IMR-90 (cell line): Measurements from ENCODE around the gene RAET1G. TPM values are rescaled to one million over a fixed set of nuclear protein-coding genes. Genes with fewer than 3 reads are reported as not detected.
"Not testable (repeated sequence)": the region's sequence is repeated elsewhere in the genome, so short reads cannot be mapped to it uniquely, and the experiment has no call there.

Experiments
- ATAC-seq: fragments of 200-7000 bp; cut with Tn5 transposase; 2 replicates; pipeline ENCODE4 v1.9.1; 2020; ENCODE audit warnings: low read depth, mild to moderate bottlenecking, moderate library complexity
- BruUV-seq: library from RNA; stranded (reverse); fragments of 400-500 nt; replicated peaks from 2 replicates; lab custom pipeline; 2021; lab: Mats Ljungman, UMichigan
- CTCF ChIA-PET: fragments of 300-600 bp; formaldehyde crosslinking; extraction: SDS; loops from one replicate; lab custom pipeline; 2021; ENCODE audit warnings: antibody characterized with exemption; lab: Yijun Ruan, JAX
- POLR2A ChIA-PET: fragments of 300-600 bp; sonication (Branson Sonifier 250); formaldehyde crosslinking; loops from one replicate; lab custom pipeline; 2022; ENCODE audit warnings: antibody characterized with exemption; ENCODE audit not compliant: unreplicated experiment; lab: Charles Lee
- DNase-seq: peaks from one replicate; pipeline ENCODE4 v3.0.0; 2013
- H2AFZ ChIP-seq: replicated peaks from 2 replicates; pipeline ENCODE3; 2013; ENCODE audit warnings: low read length, mild to moderate bottlenecking; ENCODE audit not compliant: poor library complexity
- H2AK5ac ChIP-seq: 2 replicates; pipeline ENCODE4 v1.6.1; 2013; ENCODE audit warnings: low read depth, low read length, inconsistent platforms
- H2AK9ac ChIP-seq: replicated peaks from 2 replicates; pipeline ENCODE3; 2013; ENCODE audit warnings: mild to moderate bottlenecking, low read depth, low read length, moderate library complexity; ENCODE audit not compliant: poor library complexity
- H2BK120ac ChIP-seq: 2 replicates; pipeline ENCODE4 v1.6.1; 2013; ENCODE audit warnings: low read depth, low read length, inconsistent platforms
- H2BK15ac ChIP-seq: 3 replicates; pipeline ENCODE4 v1.6.1; 2013; ENCODE audit warnings: low read depth, low read length, inconsistent platforms
- H2BK20ac ChIP-seq: 2 replicates; pipeline ENCODE4 v1.6.1; 2013; ENCODE audit warnings: low read depth, mild to moderate bottlenecking, inconsistent platforms, low read length, moderate library complexity
- H2BK5ac ChIP-seq: 2 replicates; pipeline ENCODE4 v1.6.1; 2013; ENCODE audit warnings: mild to moderate bottlenecking, low read depth, low read length, inconsistent platforms; ENCODE audit not compliant: poor library complexity, severe bottlenecking
- H3K14ac ChIP-seq: replicated peaks from 2 replicates; pipeline ENCODE4 v1.6.1; 2013; ENCODE audit warnings: low read depth, low read length, inconsistent platforms
- H3K18ac ChIP-seq: 2 replicates; pipeline ENCODE4 v1.6.1; 2013; ENCODE audit warnings: low read depth, low read length, control low read depth
- H3K23ac ChIP-seq: 2 replicates; pipeline ENCODE4 v1.6.1; 2013; ENCODE audit warnings: low read depth, low read length, inconsistent platforms
- H3K27ac ChIP-seq: 2 replicates; pipeline ENCODE4 v1.5.1; 2013; ENCODE audit warnings: mild to moderate bottlenecking, control low read depth, low read length; ENCODE audit not compliant: insufficient read depth
- H3K27me3 ChIP-seq: 2 replicates; pipeline ENCODE4 v1.6.1; 2013; ENCODE audit warnings: low read length; ENCODE audit not compliant: control insufficient read depth, insufficient read depth
- H3K36me3 ChIP-seq: 2 replicates; pipeline ENCODE4 v1.6.1; 2013; ENCODE audit warnings: low read length, mixed read lengths; ENCODE audit not compliant: control insufficient read depth, insufficient read depth
- H3K4ac ChIP-seq: 2 replicates; pipeline ENCODE4 v1.6.1; 2013; ENCODE audit warnings: low read depth, low read length, inconsistent platforms
- H3K4me1 ChIP-seq: 2 replicates; pipeline ENCODE4 v1.6.1; 2013; ENCODE audit warnings: low read length, mixed read lengths; ENCODE audit not compliant: control insufficient read depth, insufficient read depth
- H3K4me2 ChIP-seq: 2 replicates; pipeline ENCODE4 v1.6.1; 2013; ENCODE audit warnings: low read depth, mild to moderate bottlenecking, control low read depth, low read length, moderate library complexity
- H3K4me3 ChIP-seq: 2 replicates; pipeline ENCODE4 v1.5.1; 2013; ENCODE audit warnings: low read depth, mild to moderate bottlenecking, control low read depth, low read length, moderate library complexity; ENCODE audit not compliant: insufficient read depth
- H3K56ac ChIP-seq: 2 replicates; pipeline ENCODE4 v1.6.1; 2013; ENCODE audit warnings: low read length, inconsistent platforms; ENCODE audit not compliant: insufficient read depth; ENCODE audit errors: extremely low read depth
- H3K79me1 ChIP-seq, 2 experiments: 2 replicates each; pipeline ENCODE4 v1.6.1; 2013; ENCODE audit warnings: low read length in 2 of 2, inconsistent platforms in 1 of 2, low read depth in 1 of 2
- H3K9ac ChIP-seq: 2 replicates; pipeline ENCODE4 v1.6.1; 2013; ENCODE audit warnings: low read depth, low read length, control low read depth
- H3K9me1 ChIP-seq: 2 replicates; pipeline ENCODE4 v1.6.1; 2013; ENCODE audit warnings: low read length, inconsistent platforms; ENCODE audit not compliant: insufficient read depth
- H3K9me3 ChIP-seq: 2 replicates; pipeline ENCODE4 v1.6.1; 2013; ENCODE audit warnings: low read length; ENCODE audit not compliant: control insufficient read depth, insufficient read depth
- H4K20me1 ChIP-seq: 2 replicates; pipeline ENCODE4 v1.6.1; 2013; ENCODE audit warnings: low read length, inconsistent platforms; ENCODE audit not compliant: insufficient read depth
- H4K5ac ChIP-seq: 2 replicates; pipeline ENCODE4 v1.6.1; 2013; ENCODE audit warnings: mild to moderate bottlenecking, low read depth, low read length, control low read depth
- H4K8ac ChIP-seq, 2 experiments: 2 replicates each; pipeline ENCODE4 v1.6.1; 2013; ENCODE audit warnings: low read depth in 2 of 2, low read length in 2 of 2, control low read depth in 1 of 2, inconsistent platforms in 1 of 2
- H4K91ac ChIP-seq: 2 replicates; pipeline ENCODE4 v1.6.1; 2013; ENCODE audit warnings: low read depth, low read length, inconsistent platforms; ENCODE audit not compliant: insufficient read depth
- WGBS, 2 experiments: methylation state at CpG; one replicate each; pipeline versions ENCODE4 v1.1.5 to v1.1.7; 2013; ENCODE audit warnings: missing lambda C conversion rate in 2 of 2; ENCODE audit not compliant: insufficient read length in 1 of 2; ENCODE audit errors: extremely low coverage in 2 of 2; 5-methylcytosine and 5-hydroxymethylcytosine counted together
- dilution Hi-C: fragments of 300-500 bp; cut with HindIII; formaldehyde crosslinking; loops from one replicate; pipeline ENCODE4 v1.14.3; 2018; ENCODE audit warnings: low sequenced_read_pairs; ENCODE audit not compliant: unreplicated experiment
- in situ Hi-C: fragments of 300-500 bp; cut with MboI; formaldehyde crosslinking; loops from 3 replicates; pipeline ENCODE4 v1.14.3; 2019; ENCODE audit warnings: low sequenced_read_pairs, inconsistent platforms, mixed read lengths
- intact Hi-C: fragments of 100-400 bp; cut with micrococcal nuclease; formaldehyde crosslinking; loops from 2 replicates; pipeline ENCODE4 v1.10.0; 2022
- polyA plus RNA-seq, 3 experiments: library from polyadenylated mRNA; depleted of rRNA; stranded (reverse); fragments of >200 nt; gene quantifications; 2 replicates each; pipeline ENCODE4 v1.2.3, GENCODE V29; 2012; ENCODE audit warnings: low replicate concordance in 1 of 3
- total RNA-seq: library from RNA; depleted of rRNA; stranded (reverse); fragments of >200 nt; gene quantifications from 2 replicates; pipeline ENCODE4 v1.2.3, GENCODE V29; 2012

The RAET1G gene
- total and polyA plus RNA-seq, 2 of the 4 experiments (the other 2 are of a cell fraction): 1.3 to 4.2 TPM

DNA sequence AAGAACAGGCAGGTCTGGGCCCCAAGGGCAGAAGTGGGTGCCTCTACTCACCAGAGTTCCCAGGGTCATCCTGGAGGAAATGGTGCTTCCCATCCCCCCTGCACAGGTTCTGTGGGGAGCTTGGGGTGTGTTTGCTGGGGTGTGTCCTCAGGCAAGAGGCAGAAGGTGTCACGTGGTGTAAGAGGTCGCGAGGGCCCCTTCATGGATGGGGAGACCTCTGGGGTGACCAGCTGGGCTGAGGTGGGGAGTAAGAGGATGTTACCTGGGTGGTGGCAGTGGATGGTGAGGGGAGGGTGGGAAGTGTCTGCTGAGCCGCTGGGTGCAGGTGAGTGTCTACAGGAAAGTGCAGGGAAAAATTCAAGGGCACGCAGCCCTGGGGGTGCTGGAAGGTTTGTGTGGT lies 830 bp downstream of the RAET1G start:
- H3K27ac ChIP-seq, H3K4me3 ChIP-seq, H3K36me3 ChIP-seq, dilution Hi-C loops, H3K56ac ChIP-seq, H2BK20ac ChIP-seq, BruUV-seq, H4K5ac ChIP-seq, H2AK9ac ChIP-seq, H3K4me1 ChIP-seq, DNase-seq, H2BK120ac ChIP-seq, POLR2A ChIA-PET, H3K9me1 ChIP-seq, intact Hi-C loops, ATAC-seq, H3K27me3 ChIP-seq, H3K9me3 ChIP-seq, CTCF ChIA-PET, H2AK5ac ChIP-seq, H4K20me1 ChIP-seq, H4K91ac ChIP-seq, H4K8ac ChIP-seq, H3K14ac ChIP-seq, H2BK15ac ChIP-seq, H3K4ac ChIP-seq, H2BK5ac ChIP-seq, H3K9ac ChIP-seq, H3K79me1 ChIP-seq, H3K18ac ChIP-seq, H3K23ac ChIP-seq: not testable (repeated sequence)
- Histone ChIP-seq H3K4me2 (peak overlapping the region; percentile 81; the same call in 1 of the 2 replicates), H2AFZ (peak overlapping the region; percentile 98)
- in situ Hi-C loops: loop anchor here (5.0 to 10.0 kb wide), 4 partner anchors 55 to 377 kb away; partner anchors contain the start of gene PPIL4
- WGBS, 2 experiments: 0% methylated on average over 1 of the region's 5 CpGs; no CpG with 5 or more reads in 1 of the 2 experiments
